Brain microvascular endothelial cell (primary cell): ENCODE data around the gene DCC.
"Not testable (repeated sequence)": the region's sequence is repeated elsewhere in the genome, so short reads cannot be mapped to it uniquely, and the experiment has no call there.

Experiments
- DNase-seq: peaks from one replicate; pipeline ENCODE4 v3.0.0-alpha.2; 2020
- H3K27ac ChIP-seq: fragments of 250-450 bp; sonication (Bioruptor Pico); 2 replicates; pipeline ENCODE4 v1.5.1; 2020; ENCODE audit warnings: mild to moderate bottlenecking, moderate library complexity
- H3K27me3 ChIP-seq: fragments of 250-450 bp; sonication (Bioruptor Pico); replicated peaks from 2 replicates; pipeline ENCODE4 v1.5.1; 2020; ENCODE audit warnings: mild to moderate bottlenecking
- H3K36me3 ChIP-seq: fragments of 250-450 bp; sonication (Bioruptor Pico); replicated peaks from 2 replicates; pipeline ENCODE4 v1.5.1; 2020; ENCODE audit warnings: mild to moderate bottlenecking
- H3K4me3 ChIP-seq: 2 replicates; pipeline ENCODE4 v1.5.1; 2011; ENCODE audit warnings: low read depth, mild to moderate bottlenecking, control low read depth, low read length, moderate library complexity
- in situ Hi-C: cut with HindIII; loops from 2 replicates; pipeline ENCODE4 v1.10.0; 2017; ENCODE audit warnings: low sequenced_read_pairs, low pct_ligation_motif_present
- TF ChIP-seq, protein P1 (sequence below): IDR thresholded peaks from 2 replicates; pipeline ENCODE4 v1.5.1; 2011; ENCODE audit warnings: low read depth, mild to moderate bottlenecking, moderate library complexity, low read length, control low read depth, inconsistent platforms; ENCODE audit errors: missing control alignments

DCC gene

DNA sequence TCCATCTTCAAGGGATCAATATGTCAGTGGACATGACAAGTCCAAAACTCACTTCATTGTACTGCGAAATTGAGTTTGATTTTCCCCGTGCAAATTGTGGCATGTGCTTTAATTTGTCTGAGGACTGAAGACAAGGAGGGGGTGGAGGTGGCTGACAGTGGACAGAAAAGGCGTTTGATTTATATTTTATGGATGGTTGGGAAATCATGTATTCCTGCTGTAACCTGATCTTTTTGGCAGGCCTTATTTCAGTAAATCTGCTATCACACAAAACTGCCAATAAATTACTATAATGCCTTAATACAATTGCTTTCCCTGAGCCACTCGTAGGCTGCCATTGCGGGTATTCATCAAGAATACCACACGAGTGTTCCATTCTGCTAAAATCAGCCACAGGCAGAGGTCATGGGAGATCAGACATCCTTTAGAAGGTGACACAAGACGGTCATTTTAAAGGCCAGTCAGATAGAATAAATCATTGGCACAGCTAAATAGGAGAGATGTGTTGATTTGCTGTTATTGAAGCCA is 1164.0 kb downstream of the DCC start:
- TF ChIP-seq, protein P1, sequence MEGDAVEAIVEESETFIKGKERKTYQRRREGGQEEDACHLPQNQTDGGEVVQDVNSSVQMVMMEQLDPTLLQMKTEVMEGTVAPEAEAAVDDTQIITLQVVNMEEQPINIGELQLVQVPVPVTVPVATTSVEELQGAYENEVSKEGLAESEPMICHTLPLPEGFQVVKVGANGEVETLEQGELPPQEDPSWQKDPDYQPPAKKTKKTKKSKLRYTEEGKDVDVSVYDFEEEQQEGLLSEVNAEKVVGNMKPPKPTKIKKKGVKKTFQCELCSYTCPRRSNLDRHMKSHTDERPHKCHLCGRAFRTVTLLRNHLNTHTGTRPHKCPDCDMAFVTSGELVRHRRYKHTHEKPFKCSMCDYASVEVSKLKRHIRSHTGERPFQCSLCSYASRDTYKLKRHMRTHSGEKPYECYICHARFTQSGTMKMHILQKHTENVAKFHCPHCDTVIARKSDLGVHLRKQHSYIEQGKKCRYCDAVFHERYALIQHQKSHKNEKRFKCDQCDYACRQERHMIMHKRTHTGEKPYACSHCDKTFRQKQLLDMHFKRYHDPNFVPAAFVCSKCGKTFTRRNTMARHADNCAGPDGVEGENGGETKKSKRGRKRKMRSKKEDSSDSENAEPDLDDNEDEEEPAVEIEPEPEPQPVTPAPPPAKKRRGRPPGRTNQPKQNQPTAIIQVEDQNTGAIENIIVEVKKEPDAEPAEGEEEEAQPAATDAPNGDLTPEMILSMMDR = no peak
- in situ Hi-C loops = no loop called here
- H3K27ac ChIP-seq = no peak overlapping the region
- no peak for DNase-seq
- no peak overlapping the region for H3K4me3 ChIP-seq
- H3K27me3 ChIP-seq = no peaks in the 10 kb centered on the region
- H3K36me3 ChIP-seq = no peaks in the 10 kb centered on the region

DNA sequence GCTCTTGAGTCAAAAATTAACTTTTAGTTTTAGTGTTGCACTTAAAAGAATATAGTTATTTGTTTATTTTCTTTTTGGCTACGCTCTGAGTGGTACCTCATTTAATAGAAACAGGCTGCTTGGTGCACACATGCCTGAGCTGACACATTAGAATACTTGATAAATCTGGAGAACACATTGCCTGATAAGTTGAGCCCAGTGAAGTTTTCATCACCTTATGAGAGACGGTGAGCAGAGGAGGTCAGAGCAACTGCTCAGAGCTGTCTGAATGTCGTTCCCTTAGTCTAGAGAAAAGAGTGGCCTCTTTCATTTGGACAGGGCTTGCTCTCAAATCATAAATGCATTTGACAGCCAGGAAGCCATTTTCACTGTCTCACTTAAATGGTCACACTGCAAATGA is 1168.5 kb downstream of the DCC start:
- Histone ChIP-seq H3K27me3 (no peaks in the 10 kb centered on the region), H3K27ac (no peak overlapping the region), H3K36me3 (no peaks in the 10 kb centered on the region), H3K4me3 (no peak overlapping the region)
- TF ChIP-seq, protein P1 = no peak
- DNase-seq = no peak
- in situ Hi-C loops = no loop called here

DNA sequence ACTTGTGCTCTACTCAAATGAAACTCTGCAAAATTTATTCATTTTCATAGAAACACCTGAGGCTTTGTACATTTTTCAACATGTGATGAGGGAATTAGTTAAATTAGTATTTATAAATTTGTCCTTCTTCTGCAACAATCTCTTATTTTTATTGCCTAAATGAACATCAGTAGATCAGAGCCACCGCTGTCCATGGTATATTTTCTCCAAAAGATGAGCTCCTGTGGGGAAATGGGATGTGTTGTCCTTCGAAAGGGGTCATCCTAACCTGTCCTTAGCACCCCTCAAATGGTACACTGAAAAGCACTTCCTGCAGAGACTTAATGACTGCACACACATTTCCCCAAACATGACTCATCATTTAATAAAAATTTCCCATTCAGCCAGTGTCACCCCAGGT is 1169.9 kb downstream of the DCC start:
- Histone ChIP-seq H3K27ac (no peak overlapping the region), H3K4me3 (no peak overlapping the region), H3K27me3 (no peaks in the 10 kb centered on the region), H3K36me3 (no peaks in the 10 kb centered on the region)
- no peak for DNase-seq
- TF ChIP-seq, protein P1 = no peak
- in situ Hi-C loops = no loop called here

DNA sequence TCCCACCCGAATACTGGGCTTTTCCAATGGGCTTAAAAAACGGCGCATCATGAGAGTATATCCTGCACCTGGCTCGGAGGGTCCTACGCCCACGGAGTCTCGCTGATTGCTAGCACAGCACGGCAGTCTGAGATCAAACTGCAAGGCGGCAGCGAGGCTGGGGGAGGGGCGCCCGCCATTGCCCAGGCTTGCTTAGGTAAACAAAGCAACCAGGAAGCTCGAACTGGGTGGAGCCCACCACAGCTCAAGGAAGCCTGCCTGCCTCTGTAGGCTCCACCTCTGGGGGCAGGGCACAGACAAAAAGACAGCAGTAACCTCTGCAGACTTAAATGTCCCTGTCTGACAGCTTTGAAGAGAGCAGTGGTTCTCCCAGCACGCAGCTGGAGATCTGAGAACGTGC is 1171.7 kb downstream of the DCC start:
- H3K27ac ChIP-seq, DNase-seq, H3K4me3 ChIP-seq, H3K36me3 ChIP-seq, H3K27me3 ChIP-seq, in situ Hi-C loops: not testable (repeated sequence)

DNA sequence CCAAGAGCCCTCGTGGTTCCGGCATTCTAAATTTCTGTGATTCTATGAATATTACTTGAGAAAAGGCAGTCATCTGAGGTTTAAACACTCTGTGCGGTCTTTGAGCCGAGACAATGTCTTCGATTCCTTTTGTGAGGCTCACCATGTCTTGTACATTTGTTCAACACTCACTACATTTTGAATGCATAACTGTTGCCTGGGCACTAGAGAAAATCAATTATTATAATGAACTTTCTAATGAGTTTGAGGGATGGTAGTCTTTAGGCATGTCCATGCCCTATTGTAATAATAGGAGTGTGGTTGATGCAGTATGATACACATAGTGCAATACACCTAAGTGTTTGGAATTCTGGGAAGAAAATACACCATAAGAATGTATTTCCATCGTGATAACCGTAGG is 1181.1 kb downstream of the DCC start:
- Histone ChIP-seq H3K4me3 (no peak overlapping the region), H3K27ac (no peak overlapping the region), H3K27me3 (no peaks in the 10 kb centered on the region), H3K36me3 (no peaks in the 10 kb centered on the region)
- in situ Hi-C loops = no loop called here
- TF ChIP-seq, protein P1 = no peak
- no peak for DNase-seq

DNA sequence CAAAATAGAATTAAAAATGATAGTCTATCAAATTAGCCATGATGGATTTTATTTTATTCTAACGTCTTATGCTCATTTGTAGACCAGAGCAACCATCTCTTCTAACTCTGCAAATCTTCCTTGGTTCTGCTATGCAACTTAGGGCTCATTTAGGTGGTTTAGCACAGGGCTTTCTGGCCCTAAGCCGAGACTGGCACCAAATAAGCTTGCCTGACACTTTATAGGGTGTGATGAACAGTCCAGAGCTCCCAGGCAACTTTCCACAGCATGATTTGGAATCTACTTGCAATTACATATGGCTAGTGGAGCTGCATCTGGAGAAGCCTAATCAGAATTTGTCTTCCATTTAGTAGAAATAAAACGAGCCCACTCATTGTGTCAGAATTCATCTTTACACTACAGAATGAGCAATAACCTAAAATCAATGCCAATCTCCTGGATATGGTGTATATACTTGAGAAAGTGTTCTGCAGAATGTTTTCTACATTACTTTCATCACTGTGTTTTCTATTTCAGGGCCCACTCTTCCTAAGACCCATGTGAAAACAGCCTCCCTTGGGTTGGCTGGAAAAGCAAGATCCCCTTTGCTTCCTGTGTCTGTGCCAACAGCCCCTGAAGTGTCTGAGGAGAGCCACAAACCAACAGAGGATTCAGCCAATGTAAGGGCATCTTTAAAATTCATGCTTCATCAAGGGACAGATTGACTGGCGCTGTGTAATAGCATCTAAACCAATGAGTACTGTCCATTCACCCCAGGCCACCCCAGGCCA is 1186.3 kb downstream of the DCC start:
- no peaks in the 10 kb centered on the region for H3K36me3 ChIP-seq
- no peak overlapping the region for H3K4me3 ChIP-seq
- TF ChIP-seq, protein P1 = no peak
- no peak for DNase-seq
- H3K27me3 ChIP-seq = no peaks in the 10 kb centered on the region
- no peak overlapping the region for H3K27ac ChIP-seq
- in situ Hi-C loops = no loop called here
